C4-2B (cell line): ENCODE results near the gene SOX5.

Experiments used
- CTCF ChIP-seq: fragments of 450-650 bp; conservative IDR thresholded peaks from 2 replicates; pipeline ENCODE4 v1.5.1; 2017; ENCODE audit warnings: mild to moderate bottlenecking
- ZFX ChIP-seq: fragments of 450-650 bp; IDR thresholded peaks from 2 replicates; pipeline ENCODE4 v1.6.1; 2017

- TF ChIP-seq CTCF: no peak
- no peak for TF ChIP-seq ZFX
Observed at GRCh38 chr12:23631786-23632377, 317.6 kb downstream of the SOX5 start.
